ENCODE data around the gene RIC8A.

Gene RIC8A

GRCh38 chr11:206002-206384, 1.5 kb upstream of the RIC8A start:
- H3K36me3 ChIP-seq (ENCODE audit: insufficient read depth, low read length) = peaks cover 32% of the 10 kb centered on the region
- peaks cover 7% of the 10 kb centered on the region; the same call in 1 of the 2 replicates for H3K4me1 ChIP-seq (ENCODE audit: insufficient read depth, low read length)
- peak overlapping the region; percentile 93 for H3K4me3 ChIP-seq (ENCODE audit: low read length)
- peak overlapping the region; percentile 85; the same call in 1 of the 2 replicates for H3K9ac ChIP-seq (ENCODE audit: low read depth, low read length)
- H3K27me3 ChIP-seq (ENCODE audit: insufficient read depth, low read length) = no peaks in the 10 kb centered on the region
- no peaks in the 10 kb centered on the region for H3K9me3 ChIP-seq (ENCODE audit: insufficient read depth, low read depth, low read length)
- WGBS = 87% methylated on average over 7 of the region's 7 CpGs
- H3K27ac ChIP-seq (ENCODE audit: low read depth, low read length) = no peak overlapping the region

- H3K4me1 ChIP-seq (ENCODE audit: insufficient read depth, low read length) = peaks cover 7% of the 10 kb centered on the region; the same call in 1 of the 2 replicates
- WGBS = 11% methylated on average over 39 of the region's 39 CpGs
- H3K9me3 ChIP-seq (ENCODE audit: insufficient read depth, low read depth, low read length) = no peaks in the 10 kb centered on the region
- H3K27ac ChIP-seq (ENCODE audit: low read depth, low read length) = peak overlapping the region; percentile 99; the same call in 1 of the 2 replicates
- no peaks in the 10 kb centered on the region for H3K27me3 ChIP-seq (ENCODE audit: insufficient read depth, low read length)
- peak overlapping the region; percentile 93 for H3K4me3 ChIP-seq (ENCODE audit: low read length)
- peak overlapping the region; percentile 85 for H3K9ac ChIP-seq (ENCODE audit: low read depth, low read length)
- H3K36me3 ChIP-seq (ENCODE audit: insufficient read depth, low read length) = peaks cover 39% of the 10 kb centered on the region
These were observed 841 bp upstream of the RIC8A start for GRCh38 chr11:206526-207207.

GRCh38 chr11:207863-208180, 314 bp downstream of the RIC8A start:
- Histone ChIP-seq H3K4me1 (ENCODE audit: insufficient read depth, low read length) (peaks cover 7% of the 10 kb centered on the region; the same call in 1 of the 2 replicates), H3K9me3 (ENCODE audit: insufficient read depth, low read depth, low read length) (no peaks in the 10 kb centered on the region), H3K27ac (ENCODE audit: low read depth, low read length) (peak overlapping the region; percentile 99), H3K36me3 (ENCODE audit: insufficient read depth, low read length) (peaks cover 51% of the 10 kb centered on the region), H3K27me3 (ENCODE audit: insufficient read depth, low read length) (no peaks in the 10 kb centered on the region), H3K4me3 (ENCODE audit: low read length) (peak overlapping the region; percentile 93), H3K9ac (ENCODE audit: low read depth, low read length) (peak overlapping the region; percentile 85)
- WGBS = under 1% methylated on average over 27 of the region's 27 CpGs

- under 1% methylated on average over 57 of the region's 57 CpGs for WGBS
- Histone ChIP-seq H3K27me3 (ENCODE audit: insufficient read depth, low read length) (no peaks in the 10 kb centered on the region), H3K36me3 (ENCODE audit: insufficient read depth, low read length) (peaks cover 56% of the 10 kb centered on the region), H3K27ac (ENCODE audit: low read depth, low read length) (peak overlapping the region; percentile 99), H3K9me3 (ENCODE audit: insufficient read depth, low read depth, low read length) (no peaks in the 10 kb centered on the region), H3K4me1 (ENCODE audit: insufficient read depth, low read length) (peaks cover 7% of the 10 kb centered on the region; the same call in 1 of the 2 replicates), H3K4me3 (ENCODE audit: low read length) (peak overlapping the region; percentile 93), H3K9ac (ENCODE audit: low read depth, low read length) (peak overlapping the region; percentile 85)
These were observed 841 bp downstream of the RIC8A start for GRCh38 chr11:208181-208916.

GRCh38 chr11:208917-209260, 1.4 kb downstream of the RIC8A start:
- Histone ChIP-seq H3K4me3 (ENCODE audit: low read length) (peak overlapping the region; percentile 93), H3K9me3 (ENCODE audit: insufficient read depth, low read depth, low read length) (no peaks in the 10 kb centered on the region), H3K27ac (ENCODE audit: low read depth, low read length) (peak overlapping the region; percentile 99; the same call in 1 of the 2 replicates), H3K27me3 (ENCODE audit: insufficient read depth, low read length) (no peaks in the 10 kb centered on the region), H3K9ac (ENCODE audit: low read depth, low read length) (peak overlapping the region; percentile 85), H3K36me3 (ENCODE audit: insufficient read depth, low read length) (peaks cover 60% of the 10 kb centered on the region), H3K4me1 (ENCODE audit: insufficient read depth, low read length) (peaks cover 7% of the 10 kb centered on the region; the same call in 1 of the 2 replicates)
- WGBS = 1% methylated on average over 26 of the region's 26 CpGs

- Histone ChIP-seq H3K4me3 (ENCODE audit: low read length) (peak overlapping the region; percentile 93), H3K9me3 (ENCODE audit: insufficient read depth, low read depth, low read length) (no peaks in the 10 kb centered on the region), H3K27ac (ENCODE audit: low read depth, low read length) (no peak overlapping the region), H3K9ac (ENCODE audit: low read depth, low read length) (peak overlapping the region; percentile 70), H3K4me1 (ENCODE audit: insufficient read depth, low read length) (peaks cover 7% of the 10 kb centered on the region; the same call in 1 of the 2 replicates), H3K27me3 (ENCODE audit: insufficient read depth, low read length) (no peaks in the 10 kb centered on the region), H3K36me3 (ENCODE audit: insufficient read depth, low read length) (peaks cover 62% of the 10 kb centered on the region)
- 70% methylated on average over 29 of the region's 29 CpGs for WGBS
These were observed 2.0 kb downstream of the RIC8A start for GRCh38 chr11:209275-210121.

- H3K4me3 ChIP-seq (ENCODE audit: low read length) = peak overlapping the region; percentile 10; the same call in 1 of the 2 replicates
- H3K4me1 ChIP-seq (ENCODE audit: insufficient read depth, low read length) = peaks cover 7% of the 10 kb centered on the region; the same call in 1 of the 2 replicates
- H3K36me3 ChIP-seq (ENCODE audit: insufficient read depth, low read length) = peaks cover 62% of the 10 kb centered on the region
- 94% methylated on average over 9 of the region's 9 CpGs for WGBS
- no peaks in the 10 kb centered on the region for H3K27me3 ChIP-seq (ENCODE audit: insufficient read depth, low read length)
- H3K9ac ChIP-seq (ENCODE audit: low read depth, low read length) = no peak overlapping the region
- no peaks in the 10 kb centered on the region for H3K9me3 ChIP-seq (ENCODE audit: insufficient read depth, low read depth, low read length)
- no peak overlapping the region for H3K27ac ChIP-seq (ENCODE audit: low read depth, low read length)
These were observed 2.8 kb downstream of the RIC8A start for GRCh38 chr11:210122-210802.

GRCh38 chr11:210803-211180, 3.3 kb downstream of the RIC8A start:
- Histone ChIP-seq H3K9me3 (ENCODE audit: insufficient read depth, low read depth, low read length) (no peaks in the 10 kb centered on the region), H3K4me3 (ENCODE audit: low read length) (no peak overlapping the region), H3K36me3 (ENCODE audit: insufficient read depth, low read length) (peaks cover 63% of the 10 kb centered on the region), H3K27ac (ENCODE audit: low read depth, low read length) (no peak overlapping the region), H3K4me1 (ENCODE audit: insufficient read depth, low read length) (peaks cover 7% of the 10 kb centered on the region; the same call in 1 of the 2 replicates), H3K9ac (ENCODE audit: low read depth, low read length) (no peak overlapping the region), H3K27me3 (ENCODE audit: insufficient read depth, low read length) (no peaks in the 10 kb centered on the region)
- 94% methylated on average over 5 of the region's 5 CpGs for WGBS

GRCh38 chr11:211295-211694, 3.8 kb downstream of the RIC8A start:
- no peaks in the 10 kb centered on the region for H3K27me3 ChIP-seq (ENCODE audit: insufficient read depth, low read length)
- H3K4me1 ChIP-seq (ENCODE audit: insufficient read depth, low read length) = peaks cover 3% of the 10 kb centered on the region; the same call in 1 of the 2 replicates
- no peak overlapping the region for H3K27ac ChIP-seq (ENCODE audit: low read depth, low read length)
- 94% methylated on average over 5 of the region's 5 CpGs for WGBS
- no peaks in the 10 kb centered on the region for H3K9me3 ChIP-seq (ENCODE audit: insufficient read depth, low read depth, low read length)
- no peak overlapping the region for H3K4me3 ChIP-seq (ENCODE audit: low read length)
- H3K9ac ChIP-seq (ENCODE audit: low read depth, low read length) = no peak overlapping the region
- peaks cover 67% of the 10 kb centered on the region for H3K36me3 ChIP-seq (ENCODE audit: insufficient read depth, low read length)

- Histone ChIP-seq H3K27me3 (ENCODE audit: insufficient read depth, low read length) (no peaks in the 10 kb centered on the region), H3K27ac (ENCODE audit: low read depth, low read length) (no peak overlapping the region), H3K4me1 (ENCODE audit: insufficient read depth, low read length) (no peaks in the 10 kb centered on the region), H3K9me3 (ENCODE audit: insufficient read depth, low read depth, low read length) (no peaks in the 10 kb centered on the region), H3K36me3 (ENCODE audit: insufficient read depth, low read length) (peaks cover 69% of the 10 kb centered on the region), H3K4me3 (ENCODE audit: low read length) (no peak overlapping the region), H3K9ac (ENCODE audit: low read depth, low read length) (no peak overlapping the region)
- 91% methylated on average over 9 of the region's 9 CpGs for WGBS
These were observed 4.2 kb downstream of the RIC8A start for GRCh38 chr11:211741-212140.

Data from HUES64 (cell line).